Naive B cell (primary cell): ENCODE results near the gene UBQLN4. TPM values are rescaled to one million over a fixed set of nuclear protein-coding genes. Genes with fewer than 3 reads are reported as not detected.
"Not testable (repeated sequence)": the region's sequence is repeated elsewhere in the genome, so short reads cannot be mapped to it uniquely, and the experiment has no call there.

ENCODE experiments used
- ATAC-seq, 2 donors: fragments of 150-1000 bp; cut with Tn5 transposase; 2 replicates each; pipeline ENCODE4 v1.10.0; 2021; ENCODE audit warnings: low read depth in 2 of 2, mild to moderate bottlenecking in 2 of 2, moderate library complexity in 2 of 2
- DNase-seq: peaks from one replicate; pipeline ENCODE4 v3.0.0; 2022
- H3K27ac Mint-ChIP-seq, 6 donors: one replicate each; pipeline ENCODE4 v1.8.0; 2020 to 2022; ENCODE audit warnings: mild to moderate bottlenecking in 6 of 6, mixed read lengths in 6 of 6, moderate library complexity in 5 of 6, inconsistent platforms in 2 of 6
- H3K27me3 Mint-ChIP-seq, 3 donors: one replicate each; pipeline ENCODE4 v1.8.0; 2021 to 2022; ENCODE audit warnings: mixed read lengths in 3 of 3, mild to moderate bottlenecking in 1 of 3
- H3K36me3 Mint-ChIP-seq, 2 donors: one replicate each; pipeline ENCODE4 v1.8.0; 2020 to 2022; ENCODE audit warnings: mixed read lengths in 2 of 2, inconsistent platforms in 1 of 2, mild to moderate bottlenecking in 1 of 2
- H3K4me1 Mint-ChIP-seq, 3 donors: one replicate each; pipeline ENCODE4 v1.8.0; 2020 to 2022; ENCODE audit warnings: mixed read lengths in 3 of 3, inconsistent platforms in 1 of 3, mild to moderate bottlenecking in 1 of 3, moderate library complexity in 1 of 3
- H3K4me3 Mint-ChIP-seq, 8 donors: one replicate each; pipeline ENCODE4 v1.8.0; 2020 to 2022; ENCODE audit warnings: mild to moderate bottlenecking in 8 of 8, mixed read lengths in 8 of 8, moderate library complexity in 8 of 8, inconsistent platforms in 2 of 8
- H3K9me3 Mint-ChIP-seq, 7 donors: one replicate each; pipeline ENCODE4 v1.8.0; 2020 to 2022; ENCODE audit warnings: mixed read lengths in 7 of 7, mild to moderate bottlenecking in 5 of 7, inconsistent platforms in 2 of 7, moderate library complexity in 1 of 7
- polyA plus RNA-seq, 6 donors: library from polyadenylated mRNA; unstranded; fragments of 300-500 nt; fragmentation: Illumina TruSeq; gene quantifications; one replicate each; pipeline ENCODE4 v1.2.3, GENCODE V29; 2021; ENCODE audit warnings: low read depth in 6 of 6

Gene UBQLN4
- polyA plus RNA-seq, 6 donors from 2014 or later: 4.7 to 9.0 (median 6.1) TPM

GRCh38 chr1:156048663-156049258 is 4.8 kb downstream of the UBQLN4 start:
- H3K4me3 Mint-ChIP-seq: no peak overlapping the region
- H3K27me3 Mint-ChIP-seq: no peaks in the 10 kb centered on the region
- no peaks in the 10 kb centered on the region for H3K9me3 Mint-ChIP-seq
- peaks cover 8 to 9% of the 10 kb centered on the region in 2 donors for H3K36me3 Mint-ChIP-seq
- H3K4me1 Mint-ChIP-seq: peaks cover 15 to 18% (median 15%) of the 10 kb centered on the region in 3 donors
- peak overlapping the region in 2 of 6 donors; percentile 18 to 72 for H3K27ac Mint-ChIP-seq
- ATAC-seq (no peak), DNase-seq (no peak)

- H3K27ac Mint-ChIP-seq: peak overlapping the region in 1 of 6 donors; percentile 49
- H3K4me3 Mint-ChIP-seq: no peak overlapping the region
- H3K9me3 Mint-ChIP-seq: no peaks in the 10 kb centered on the region
- H3K4me1 Mint-ChIP-seq: peaks cover 0 to 6% (median 5%) of the 10 kb centered on the region in 3 donors
- ATAC-seq: no peak
- H3K36me3 Mint-ChIP-seq: peaks cover 19 to 22% of the 10 kb centered on the region in 2 donors
- DNase-seq: no peak
- H3K27me3 Mint-ChIP-seq: no peaks in the 10 kb centered on the region
Measured at GRCh38 chr1:156045076-156045475, 8.5 kb downstream of the UBQLN4 start.

DNA sequence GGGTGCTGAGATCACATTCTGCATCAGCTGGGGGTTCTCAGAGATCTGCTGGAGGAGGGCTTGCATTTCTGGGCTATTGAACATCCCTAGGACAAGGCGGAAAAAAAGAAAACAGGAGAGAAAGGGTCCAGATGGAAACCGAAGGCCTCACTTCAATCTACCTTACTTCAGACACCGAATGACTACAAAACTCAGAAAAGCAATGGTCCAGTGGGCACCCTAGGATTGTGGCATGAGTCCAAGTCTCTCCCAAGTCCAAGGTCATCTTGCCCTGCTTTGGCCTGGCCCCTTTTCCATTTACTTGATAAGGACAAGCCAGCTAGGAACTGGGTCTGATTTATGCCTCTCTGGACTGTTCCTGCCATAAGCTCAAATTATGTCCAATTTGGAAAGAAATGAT is 10.8 kb downstream of the UBQLN4 start:
- no peak overlapping the region for H3K27ac Mint-ChIP-seq
- no peak overlapping the region for H3K4me3 Mint-ChIP-seq
- ATAC-seq (no peak), DNase-seq (no peak)
- no peaks in the 10 kb centered on the region for H3K27me3 Mint-ChIP-seq
- no peaks in the 10 kb centered on the region for H3K9me3 Mint-ChIP-seq
- peaks cover 0 to 6% (median 0%) of the 10 kb centered on the region in 3 donors for H3K4me1 Mint-ChIP-seq
- H3K36me3 Mint-ChIP-seq: peaks cover 11 to 13% of the 10 kb centered on the region in 2 donors

GRCh38 chr1:156034991-156035390 is 18.6 kb downstream of the UBQLN4 start:
- not testable (repeated sequence) for H3K27me3 Mint-ChIP-seq, H3K4me1 Mint-ChIP-seq, H3K36me3 Mint-ChIP-seq, H3K4me3 Mint-ChIP-seq, DNase-seq, H3K27ac Mint-ChIP-seq, ATAC-seq, H3K9me3 Mint-ChIP-seq

- peaks cover 0 to 9% of the 10 kb centered on the region in 2 donors for H3K36me3 Mint-ChIP-seq
- H3K27ac Mint-ChIP-seq: peak overlapping the region in 1 of 6 donors; percentile 16
- no peaks in the 10 kb centered on the region for H3K4me1 Mint-ChIP-seq
- no peaks in the 10 kb centered on the region for H3K27me3 Mint-ChIP-seq
- no peaks in the 10 kb centered on the region for H3K9me3 Mint-ChIP-seq
- DNase-seq (no peak), ATAC-seq (no peak)
- H3K4me3 Mint-ChIP-seq: no peak overlapping the region
Measured at GRCh38 chr1:156033011-156033410, 20.6 kb downstream of the UBQLN4 start.

DNA sequence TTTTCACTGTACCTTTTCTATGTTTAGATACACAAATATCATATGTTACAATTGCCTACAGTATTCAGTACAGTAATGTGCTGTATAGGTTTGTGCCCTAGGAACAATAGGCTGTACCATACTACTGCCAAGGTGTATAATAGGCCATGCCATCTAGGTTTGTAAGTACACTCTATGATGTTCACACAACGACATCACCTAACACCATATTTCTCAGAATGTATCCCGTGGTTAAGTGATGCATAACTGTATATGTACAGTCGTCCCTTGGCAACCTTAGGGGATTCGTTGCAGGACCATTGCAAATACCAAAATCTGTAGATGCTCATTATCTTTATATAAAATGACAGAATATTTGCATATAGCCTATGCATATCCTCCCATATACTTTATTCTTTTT is 27.0 kb downstream of the UBQLN4 start:
- Mint-ChIP-seq H3K27ac (no peak overlapping the region), H3K4me1 (peaks cover 0 to 5% (median 4%) of the 10 kb centered on the region in 3 donors), H3K36me3 (no peaks in the 10 kb centered on the region), H3K4me3 (no peak overlapping the region), H3K9me3 (no peaks in the 10 kb centered on the region), H3K27me3 (peaks cover 7 to 10% (median 9%) of the 10 kb centered on the region in 3 donors)
- DNase-seq: no peak
- no peak for ATAC-seq

DNA sequence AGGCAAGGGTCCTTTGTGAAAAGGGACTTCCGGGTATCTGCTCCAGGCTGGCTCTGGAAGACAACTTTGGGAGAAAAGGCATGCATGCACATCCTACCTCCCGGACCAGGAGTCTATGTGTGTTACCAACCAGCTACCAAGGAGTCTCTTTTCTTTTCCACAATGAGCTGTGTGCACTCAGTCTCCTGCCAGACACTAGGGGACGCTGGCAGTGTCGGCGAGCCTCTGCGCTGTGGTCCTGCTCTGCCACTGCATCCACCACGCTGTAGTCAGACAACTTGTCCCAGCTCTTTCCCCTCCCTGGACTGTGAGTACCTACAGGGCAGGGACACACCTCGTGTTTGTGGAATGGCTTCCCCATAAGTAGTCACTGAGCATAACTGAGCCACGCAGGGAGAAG is 27.7 kb downstream of the UBQLN4 start:
- Mint-ChIP-seq H3K4me3 (no peak overlapping the region), H3K27me3 (peaks cover 7 to 10% (median 9%) of the 10 kb centered on the region in 3 donors), H3K9me3 (no peaks in the 10 kb centered on the region), H3K4me1 (peaks cover 1 to 7% (median 5%) of the 10 kb centered on the region in 3 donors), H3K36me3 (no peaks in the 10 kb centered on the region), H3K27ac (no peak overlapping the region)
- DNase-seq: no peak
- ATAC-seq: peak; percentile 80 to 82

GRCh38 chr1:156024801-156025200 is 28.8 kb downstream of the UBQLN4 start:
- H3K27ac Mint-ChIP-seq: no peak overlapping the region
- DNase-seq (no peak), ATAC-seq (no peak)
- peak overlapping the region in 1 of 8 donors; percentile 49 for H3K4me3 Mint-ChIP-seq
- H3K9me3 Mint-ChIP-seq: no peaks in the 10 kb centered on the region
- no peaks in the 10 kb centered on the region for H3K36me3 Mint-ChIP-seq
- H3K4me1 Mint-ChIP-seq: peaks cover 10 to 17% (median 12%) of the 10 kb centered on the region in 3 donors
- peaks cover 7 to 10% (median 9%) of the 10 kb centered on the region in 3 donors for H3K27me3 Mint-ChIP-seq

DNA sequence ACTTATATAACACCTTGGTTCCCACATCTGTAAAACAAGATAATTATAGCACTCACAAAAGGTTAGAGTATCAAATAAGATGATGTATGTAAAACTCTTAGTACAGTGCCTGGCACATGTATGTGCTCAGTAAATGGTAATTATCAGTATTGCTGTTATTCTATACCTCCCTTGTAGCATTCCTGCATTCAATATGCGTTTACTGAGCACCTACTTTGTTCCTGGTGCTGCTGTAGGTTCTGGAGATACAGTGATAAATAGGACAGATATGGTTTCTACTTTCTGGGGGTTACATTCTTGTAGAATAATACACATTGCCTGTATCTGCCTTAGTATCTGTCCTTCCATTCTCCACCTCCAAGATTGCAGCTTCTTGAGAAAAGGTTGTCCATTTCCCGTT is 31.6 kb downstream of the UBQLN4 start:
- Mint-ChIP-seq H3K9me3 (no peaks in the 10 kb centered on the region), H3K4me1 (peaks cover 20 to 27% (median 27%) of the 10 kb centered on the region in 3 donors), H3K36me3 (peaks cover 5 to 7% of the 10 kb centered on the region in 2 donors), H3K27ac (peak overlapping the region in 1 of 6 donors; percentile 9), H3K4me3 (peak overlapping the region in 4 of 8 donors; percentile 20 to 68 (median 60)), H3K27me3 (peaks cover 7 to 10% (median 9%) of the 10 kb centered on the region in 3 donors)
- ATAC-seq: no peak
- no peak for DNase-seq

- H3K4me3 Mint-ChIP-seq: peak overlapping the region; percentile 89 to 99 (median 97)
- peaks cover 5 to 7% of the 10 kb centered on the region in 2 donors for H3K36me3 Mint-ChIP-seq
- no peak for DNase-seq
- H3K27ac Mint-ChIP-seq: peak overlapping the region in 5 of 6 donors; percentile 88 to 97 (median 91)
- H3K9me3 Mint-ChIP-seq: no peaks in the 10 kb centered on the region
- H3K4me1 Mint-ChIP-seq: peaks cover 20 to 27% (median 26%) of the 10 kb centered on the region in 3 donors
- no peak for ATAC-seq
- H3K27me3 Mint-ChIP-seq: peaks cover 7 to 10% (median 9%) of the 10 kb centered on the region in 3 donors
Measured at GRCh38 chr1:156021093-156021428, 32.5 kb downstream of the UBQLN4 start.

DNA sequence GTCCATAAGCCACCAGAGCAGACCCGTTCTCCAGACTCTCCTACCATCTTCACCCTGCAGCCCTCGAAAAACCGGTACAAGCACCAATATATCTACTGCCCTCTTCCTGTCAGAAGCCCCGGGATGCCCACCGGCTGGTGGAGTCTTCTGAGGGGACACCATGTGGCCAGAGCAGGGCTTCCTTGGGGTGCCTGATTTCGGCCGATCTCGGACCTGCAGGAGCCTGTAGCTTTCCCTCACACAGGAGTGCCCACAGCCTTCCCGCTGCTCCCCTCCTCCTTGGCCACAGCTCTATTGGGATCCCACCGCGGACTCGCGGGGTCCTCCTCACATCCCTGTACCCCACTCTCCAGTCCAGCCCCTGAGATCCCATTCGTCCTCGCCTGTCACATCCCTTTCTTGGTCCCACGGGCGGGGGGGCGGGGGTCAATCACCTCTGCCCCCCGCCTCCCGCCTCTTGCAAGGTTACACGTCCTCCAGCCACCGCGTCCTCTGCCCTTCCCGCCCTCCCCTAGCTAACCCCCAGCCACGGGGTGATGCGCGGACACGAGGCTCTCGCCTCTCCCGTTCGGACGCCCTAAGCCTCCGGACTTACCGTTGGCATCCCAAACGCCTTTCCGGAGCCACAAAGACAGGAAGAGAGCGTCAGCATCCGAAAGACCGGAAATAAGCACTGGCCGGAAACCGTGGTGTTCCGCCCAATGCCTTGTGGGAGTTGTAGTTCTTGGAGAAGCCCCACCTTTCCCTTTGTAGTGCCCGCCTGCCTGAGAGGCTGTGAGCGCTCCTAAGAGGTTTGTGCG is 33.1 kb downstream of the UBQLN4 start, which contains the start of gene SSR2:
TSS of gene SSR2 (minus strand) at position 659 of the 800 bp plus-strand sequence. CDS start 784 bp downstream, outside the sequence.
- Mint-ChIP-seq H3K36me3 (peaks cover 5 to 7% of the 10 kb centered on the region in 2 donors), H3K4me1 (peaks cover 20 to 27% (median 23%) of the 10 kb centered on the region in 3 donors), H3K4me3 (peak within 1 kb of the TSS; percentile 89 to 99 (median 97)), H3K27ac (peak within 1 kb of the TSS; percentile 90 to 97 (median 94)), H3K9me3 (no peaks in the 10 kb centered on the region), H3K27me3 (peaks cover 5 to 7% (median 7%) of the 10 kb centered on the region in 3 donors)
- ATAC-seq (peak; percentile 100), DNase-seq (peak; percentile 81)

DNA sequence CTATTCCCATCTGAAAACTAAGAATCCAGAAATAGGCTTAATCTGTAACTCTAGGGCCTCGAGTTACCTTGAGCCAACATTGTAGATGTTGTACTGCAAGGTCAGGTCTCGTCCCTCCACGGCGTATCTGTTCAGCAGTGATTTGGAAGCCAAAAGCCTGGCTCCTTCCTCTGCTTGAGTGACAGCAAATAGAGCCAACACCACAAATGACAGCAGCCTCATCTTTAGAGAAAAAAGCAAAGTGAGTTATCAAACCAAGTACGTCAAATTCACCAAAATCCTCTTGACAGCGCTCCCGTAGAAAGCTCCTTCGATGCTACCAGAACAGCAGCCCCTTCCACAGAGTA is 33.7 kb downstream of the UBQLN4 start:
- ATAC-seq (no peak), DNase-seq (no peak)
- peaks cover 16 to 27% (median 23%) of the 10 kb centered on the region in 3 donors for H3K4me1 Mint-ChIP-seq
- H3K4me3 Mint-ChIP-seq: peak overlapping the region; percentile 89 to 99 (median 97)
- H3K36me3 Mint-ChIP-seq: peaks cover 5 to 7% of the 10 kb centered on the region in 2 donors
- peak overlapping the region in 5 of 6 donors; percentile 41 to 95 (median 90) for H3K27ac Mint-ChIP-seq
- H3K27me3 Mint-ChIP-seq: peaks cover 1% of the 10 kb centered on the region in 3 donors
- no peaks in the 10 kb centered on the region for H3K9me3 Mint-ChIP-seq

DNA sequence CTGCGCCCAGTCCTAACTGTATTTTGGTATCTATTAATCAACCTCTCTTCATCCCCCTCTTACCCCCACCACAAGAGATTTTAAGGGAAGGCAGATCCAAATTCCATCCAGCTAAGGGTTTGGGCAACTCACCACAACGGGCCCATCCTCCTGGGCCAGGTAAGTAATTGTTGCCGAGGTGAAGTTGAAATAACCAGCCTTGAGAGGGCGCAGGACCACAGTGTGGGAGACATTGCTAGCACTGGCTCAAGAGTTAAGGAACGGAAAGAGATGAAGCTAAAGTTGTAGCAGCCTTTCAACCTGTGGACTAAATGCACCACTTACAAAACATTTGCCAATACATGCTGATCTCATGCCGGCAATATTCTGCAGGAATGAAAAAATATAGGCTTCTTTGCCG is 38.8 kb downstream of the UBQLN4 start:
- peak overlapping the region in 1 of 6 donors; percentile 29 for H3K27ac Mint-ChIP-seq
- H3K4me3 Mint-ChIP-seq: peak overlapping the region in 1 of 8 donors; percentile 75
- peaks cover 20 to 29% of the 10 kb centered on the region in 2 donors for H3K36me3 Mint-ChIP-seq
- ATAC-seq (no peak), DNase-seq (no peak)
- H3K27me3 Mint-ChIP-seq: no peaks in the 10 kb centered on the region
- peaks cover 19 to 25% (median 24%) of the 10 kb centered on the region in 3 donors for H3K4me1 Mint-ChIP-seq
- no peaks in the 10 kb centered on the region for H3K9me3 Mint-ChIP-seq
